Left ventricle myocardium superior (tissue), 1 donor: Measurements from ENCODE around the gene SLC28A2. TPM values are rescaled to one million over a fixed set of nuclear protein-coding genes. Genes with fewer than 3 reads are reported as not detected.
"Not testable (repeated sequence)": the region's sequence is repeated elsewhere in the genome, so short reads cannot be mapped to it uniquely, and the experiment has no call there.

Experiments used
- ATAC-seq: fragments of 200-7000 bp; cut with Tn5 transposase; one replicate; pipeline ENCODE4 v1.9.1; 2020; ENCODE audit warnings: mild to moderate bottlenecking, moderate library complexity
- DNase-seq: peaks from one replicate; pipeline ENCODE4 v3.0.0-alpha.2; 2020
- intact Hi-C: fragments of 100-400 bp; cut with micrococcal nuclease; formaldehyde crosslinking; loops from one replicate; pipeline ENCODE4 v1.11.0; 2022
- long read RNA-seq: library from polyadenylated mRNA; unstranded; transcript quantifications from one replicate; pipeline ENCODE4 v2.0.0, GENCODE V29; 2021
- total RNA-seq: library from RNA; stranded (reverse); fragmentation: NEBNext Ultra II Directional; extraction: Animal tissue kit (Norgen Biotek cat#: 25700); gene quantifications from one replicate; pipeline ENCODE4 v1.2.1, GENCODE V29; 2021
- donor health status: DM: no; HTN: yes; CAD: no; lungs with severe emphysema.

SLC28A2 gene, protein sequence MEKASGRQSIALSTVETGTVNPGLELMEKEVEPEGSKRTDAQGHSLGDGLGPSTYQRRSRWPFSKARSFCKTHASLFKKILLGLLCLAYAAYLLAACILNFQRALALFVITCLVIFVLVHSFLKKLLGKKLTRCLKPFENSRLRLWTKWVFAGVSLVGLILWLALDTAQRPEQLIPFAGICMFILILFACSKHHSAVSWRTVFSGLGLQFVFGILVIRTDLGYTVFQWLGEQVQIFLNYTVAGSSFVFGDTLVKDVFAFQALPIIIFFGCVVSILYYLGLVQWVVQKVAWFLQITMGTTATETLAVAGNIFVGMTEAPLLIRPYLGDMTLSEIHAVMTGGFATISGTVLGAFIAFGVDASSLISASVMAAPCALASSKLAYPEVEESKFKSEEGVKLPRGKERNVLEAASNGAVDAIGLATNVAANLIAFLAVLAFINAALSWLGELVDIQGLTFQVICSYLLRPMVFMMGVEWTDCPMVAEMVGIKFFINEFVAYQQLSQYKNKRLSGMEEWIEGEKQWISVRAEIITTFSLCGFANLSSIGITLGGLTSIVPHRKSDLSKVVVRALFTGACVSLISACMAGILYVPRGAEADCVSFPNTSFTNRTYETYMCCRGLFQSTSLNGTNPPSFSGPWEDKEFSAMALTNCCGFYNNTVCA
- not detected for total RNA-seq
- long read RNA-seq, result 0 reads

DNA sequence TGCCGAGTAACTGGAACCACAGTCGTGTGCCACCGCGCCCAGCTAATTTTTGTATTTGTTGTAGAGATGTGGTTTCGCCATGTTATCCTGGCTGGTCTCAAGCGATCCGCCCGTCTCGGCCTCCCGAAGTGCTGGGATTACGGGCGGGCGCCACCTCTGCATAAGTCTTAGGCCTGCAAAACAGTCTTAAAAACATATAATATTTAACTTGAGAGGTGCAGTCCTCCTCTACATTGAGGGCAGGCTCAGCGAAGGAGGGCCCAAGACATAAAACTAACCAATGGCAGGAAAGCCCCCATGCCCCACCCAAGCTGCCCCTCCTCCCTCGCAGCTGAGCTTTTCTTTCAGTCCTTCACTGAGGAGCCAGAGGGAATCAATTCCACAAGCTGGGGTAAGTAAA is at the start of gene SLC28A2:
Gene SLC28A2, plus strand, starts transcription at position 347 of the 400 bp plus-strand sequence. CDS start 982 bp downstream, outside the sequence.
- intact Hi-C loops, result no loop called here
- no peak for ATAC-seq

DNA sequence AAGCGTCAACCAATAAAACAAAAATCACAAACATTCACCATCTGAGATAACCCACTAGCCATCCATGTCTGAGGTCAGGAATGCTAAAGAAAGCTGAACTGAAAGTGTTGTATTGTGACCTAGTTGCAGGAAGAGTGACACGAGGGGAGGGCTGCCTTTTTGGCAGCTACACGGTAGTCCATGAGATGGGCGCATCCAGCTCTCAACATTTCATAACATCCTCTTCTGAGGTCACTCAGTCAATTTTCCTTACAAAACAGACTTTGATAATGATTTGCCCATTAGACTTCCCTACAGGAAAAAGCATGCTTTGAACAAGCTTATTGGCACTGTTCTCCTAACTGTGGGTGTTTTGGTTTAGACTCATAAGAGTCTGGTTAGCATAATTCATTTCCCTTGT is 48.9 kb upstream of the SLC28A2 start:
- intact Hi-C loops, result loop anchor here (5.0 kb wide), 1 partner anchor 199 kb away; a partner anchor contains a TSS
- DNase-seq (peak; percentile 44), ATAC-seq (no peak)

More for the DNA sequence above, at the start of gene SLC28A2:
- no peak for DNase-seq

DNA sequence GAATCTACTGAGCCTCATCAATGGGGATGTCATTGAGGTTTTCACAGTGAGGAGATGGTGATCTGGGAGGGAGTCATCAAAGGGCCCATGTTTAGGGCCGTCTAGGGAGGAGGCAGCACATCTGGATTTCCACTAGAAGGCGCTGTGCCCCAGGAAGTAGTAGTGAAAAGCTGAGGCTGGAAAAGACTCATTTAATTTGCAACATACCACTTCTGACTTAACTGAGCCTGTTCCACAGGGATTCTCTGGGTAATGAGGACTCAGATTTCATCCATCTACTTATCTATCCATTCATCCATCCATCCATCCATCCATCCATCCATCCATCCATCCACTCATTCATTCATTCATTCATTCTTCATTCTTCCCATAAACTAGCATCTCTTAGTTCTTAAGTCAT is 46.8 kb upstream of the SLC28A2 start:
- no peak for ATAC-seq
- intact Hi-C loops, result no loop called here
- no peak for DNase-seq

DNA sequence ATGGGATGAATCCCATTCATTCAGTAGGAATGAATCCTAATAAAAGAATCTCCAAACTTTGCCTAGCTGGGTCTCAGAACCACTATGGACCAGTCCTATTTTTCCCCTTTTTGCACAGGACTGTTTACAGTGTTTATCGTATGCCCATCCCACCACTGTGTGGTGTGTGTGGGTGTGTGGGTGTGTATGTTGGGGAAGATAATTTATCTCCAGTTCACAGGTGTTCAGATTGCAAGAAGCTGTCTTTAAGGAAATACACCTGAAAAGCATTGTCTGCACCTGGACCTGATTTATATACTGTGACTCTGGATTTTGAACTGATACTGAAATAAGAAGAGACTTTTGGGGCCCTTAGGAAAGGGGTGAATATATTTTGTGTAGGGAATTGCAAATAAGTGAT is 39.5 kb upstream of the SLC28A2 start:
- intact Hi-C loops, result no loop called here
- ATAC-seq, result no peak
- no peak for DNase-seq

DNA sequence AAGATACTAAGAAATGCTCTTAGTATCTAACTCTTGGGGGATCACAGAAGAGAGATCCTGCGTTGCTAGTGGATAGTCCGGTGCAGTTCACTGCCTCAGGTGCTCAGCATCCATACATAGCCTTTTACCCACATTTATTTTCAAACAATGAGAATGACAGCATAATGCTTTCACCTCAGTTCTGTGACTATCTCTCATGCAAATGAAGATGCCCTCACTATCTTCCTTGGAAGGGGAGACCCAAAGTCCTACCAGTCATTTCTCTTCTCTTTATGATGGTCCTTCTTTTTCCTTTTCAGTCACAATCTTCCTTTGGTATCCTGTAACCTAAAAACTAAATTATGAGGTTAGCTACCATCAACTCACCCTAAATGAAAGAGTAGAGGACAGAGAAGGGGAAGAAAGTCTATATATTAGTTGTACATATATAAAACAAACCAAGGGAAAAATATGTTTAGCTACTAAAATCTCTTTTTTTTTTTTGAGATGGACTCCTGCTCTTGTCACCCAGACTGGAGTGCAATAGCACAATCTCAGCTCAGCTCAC is 30.9 kb upstream of the SLC28A2 start:
- intact Hi-C loops, result no loop called here
- DNase-seq, result no peak
- ATAC-seq, result no peak

DNA sequence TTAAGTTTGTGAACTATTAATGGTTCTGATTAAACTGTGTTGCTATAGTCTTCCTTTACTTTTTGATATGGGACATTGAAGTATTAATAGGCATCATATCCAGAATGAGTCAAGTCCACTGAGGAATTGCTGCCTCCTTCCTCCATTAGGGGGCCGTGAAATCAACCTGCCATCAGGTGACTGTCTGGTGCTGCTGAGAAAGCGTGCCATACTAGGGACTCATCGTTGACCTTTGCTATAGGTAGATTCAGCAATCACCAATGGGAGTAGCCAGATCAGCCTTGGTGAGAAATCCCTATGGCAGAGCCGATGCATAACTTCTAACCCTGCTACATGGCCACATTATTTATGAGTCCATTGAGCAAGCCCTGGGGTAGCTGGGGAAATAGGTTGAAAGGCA is 30.1 kb upstream of the SLC28A2 start:
- DNase-seq, result no peak
- intact Hi-C loops, result no loop called here
- no peak for ATAC-seq

DNA sequence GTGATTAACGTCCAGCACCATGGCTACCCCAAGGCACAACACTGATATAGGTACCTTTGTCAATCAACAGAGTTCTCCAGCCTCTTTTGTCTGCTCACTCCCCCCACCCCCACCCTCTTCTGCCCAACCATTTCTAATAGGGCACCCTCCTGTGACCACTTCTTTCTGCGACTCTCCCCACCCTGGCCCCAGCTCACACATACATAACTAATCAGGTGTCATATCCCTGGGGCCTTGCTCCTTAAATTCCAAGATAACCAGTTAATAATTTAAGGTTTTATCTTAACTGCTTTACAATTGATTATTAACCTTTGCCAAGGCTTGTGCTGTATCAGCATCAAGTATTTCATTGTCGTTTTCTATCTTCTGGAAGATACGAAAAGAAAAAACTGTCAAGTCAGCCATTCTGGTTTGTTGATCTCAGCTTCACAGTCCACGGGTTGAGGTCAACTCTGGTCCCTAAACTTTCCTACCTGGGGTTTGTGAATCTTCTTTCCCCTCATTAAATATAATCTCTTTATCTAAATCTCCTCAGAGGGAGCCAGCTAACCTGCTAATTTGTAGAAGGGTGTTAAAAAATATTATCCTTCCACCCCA is 27.3 kb upstream of the SLC28A2 start:
- DNase-seq (no peak), ATAC-seq (no peak)
- intact Hi-C loops, result no loop called here

DNA sequence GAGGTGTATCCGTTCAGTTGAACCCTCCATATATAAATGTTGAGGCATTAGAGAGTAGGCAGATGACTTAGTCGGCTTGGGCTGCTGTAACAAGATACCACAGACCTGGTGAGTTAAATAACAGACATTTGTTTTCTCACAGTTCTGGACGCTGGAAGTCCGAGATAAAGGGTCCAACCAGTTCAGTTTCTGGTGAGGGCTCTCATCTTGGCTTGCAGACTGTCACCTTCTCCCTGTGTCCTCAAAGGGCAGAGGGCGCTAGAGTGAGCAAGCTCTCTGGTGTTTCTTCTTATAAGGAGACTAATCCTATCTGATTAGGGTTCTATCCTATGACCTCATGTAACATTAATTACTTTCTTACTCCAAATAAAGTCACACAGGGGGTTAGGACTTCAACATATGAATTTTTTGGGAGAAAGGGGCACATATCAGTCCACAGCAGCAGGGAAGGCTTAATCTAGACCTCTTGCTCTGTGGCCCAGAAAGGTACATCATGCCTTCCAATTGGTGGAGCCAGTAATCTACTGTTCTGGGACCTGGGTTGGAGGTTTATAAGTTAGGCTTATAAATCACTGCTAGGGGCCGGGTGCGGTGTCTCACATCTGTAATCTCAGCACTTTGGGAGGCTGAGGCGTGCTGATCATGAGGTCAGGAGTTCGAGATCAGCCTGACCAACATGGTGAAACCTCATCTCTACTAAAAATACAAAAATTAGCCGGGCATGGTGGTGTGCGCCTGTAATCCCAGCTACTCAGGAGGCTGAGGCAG is 26.3 kb upstream of the SLC28A2 start:
- DNase-seq, result no peak
- intact Hi-C loops, result no loop called here
- no peak for ATAC-seq

DNA sequence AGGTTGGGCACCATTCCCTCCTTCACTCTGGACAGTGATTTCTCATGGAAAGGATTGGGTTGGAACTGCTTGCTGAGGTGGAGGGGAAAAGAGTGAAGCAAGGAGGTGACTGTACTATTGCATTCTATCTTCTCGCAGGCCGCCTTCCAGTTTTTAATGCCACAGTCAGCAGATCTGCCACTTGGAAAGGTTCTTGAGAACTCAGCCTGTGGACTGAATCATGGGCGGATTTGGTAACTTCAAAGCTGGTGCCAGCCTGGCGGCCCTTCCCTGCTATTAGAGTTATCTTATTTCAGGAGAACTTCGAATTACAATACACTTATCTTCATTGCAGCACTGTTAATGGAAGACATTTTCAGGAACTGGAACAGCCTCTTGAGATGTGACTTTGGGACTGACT is 23.1 kb upstream of the SLC28A2 start:
- DNase-seq, result no peak
- intact Hi-C loops, result no loop called here
- ATAC-seq, result no peak

DNA sequence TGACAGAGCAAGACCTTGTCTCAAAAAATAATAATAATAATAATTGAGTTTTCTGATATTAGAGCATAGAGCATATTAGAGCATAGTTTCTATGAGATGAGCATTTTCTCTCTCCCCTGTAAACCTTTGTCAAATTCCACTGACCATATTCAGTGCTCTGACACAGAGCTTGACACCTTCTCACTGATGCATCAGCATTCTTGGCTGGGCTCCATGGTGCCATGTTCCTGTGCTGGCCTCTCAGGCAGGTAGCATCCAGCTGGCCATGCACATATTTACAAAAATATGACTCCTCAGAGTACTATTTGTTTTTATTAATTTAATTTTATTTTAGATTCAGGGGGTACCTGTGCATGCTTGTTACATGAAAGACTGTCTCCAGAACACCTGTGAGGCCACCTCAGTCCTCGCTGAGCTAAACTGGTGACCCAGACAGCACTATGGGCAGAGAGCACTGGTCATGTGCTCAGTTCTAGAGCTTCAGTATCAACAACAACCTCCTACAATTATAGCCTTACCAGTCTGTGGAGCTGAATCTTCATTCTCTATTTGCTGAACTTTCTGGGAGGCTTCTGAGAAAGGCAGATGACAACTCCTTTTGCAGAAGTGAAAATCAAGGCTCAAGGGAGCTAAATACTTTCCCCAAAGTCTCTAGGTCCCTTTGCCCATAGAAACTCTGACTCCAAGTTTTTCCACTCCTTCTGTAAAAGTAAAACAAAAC is 21.6 kb upstream of the SLC28A2 start:
- ATAC-seq (peak; percentile 40), DNase-seq (peak; percentile 33)
- intact Hi-C loops, result no loop called here

DNA sequence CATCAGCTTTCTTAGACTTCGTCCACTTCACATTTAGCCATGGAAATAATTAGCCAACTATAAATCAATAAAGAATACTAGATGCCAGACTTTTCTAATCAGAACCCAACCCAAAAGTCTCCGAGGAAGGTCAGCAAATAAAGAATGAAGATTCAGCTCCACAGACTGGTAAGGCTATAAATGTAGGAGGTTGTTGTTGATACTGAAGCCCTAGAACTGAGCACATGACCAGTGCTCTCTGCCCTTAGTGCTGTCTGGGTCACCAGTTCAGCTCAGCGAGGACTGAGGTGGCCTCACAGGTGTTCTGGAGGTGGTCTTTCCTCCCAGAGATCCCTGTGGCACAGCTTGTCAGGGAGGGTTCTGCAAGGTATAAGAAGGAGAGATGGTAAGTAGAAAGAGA is 20.9 kb upstream of the SLC28A2 start:
- no peak for DNase-seq
- no peak for ATAC-seq
- intact Hi-C loops, result no loop called here

DNA sequence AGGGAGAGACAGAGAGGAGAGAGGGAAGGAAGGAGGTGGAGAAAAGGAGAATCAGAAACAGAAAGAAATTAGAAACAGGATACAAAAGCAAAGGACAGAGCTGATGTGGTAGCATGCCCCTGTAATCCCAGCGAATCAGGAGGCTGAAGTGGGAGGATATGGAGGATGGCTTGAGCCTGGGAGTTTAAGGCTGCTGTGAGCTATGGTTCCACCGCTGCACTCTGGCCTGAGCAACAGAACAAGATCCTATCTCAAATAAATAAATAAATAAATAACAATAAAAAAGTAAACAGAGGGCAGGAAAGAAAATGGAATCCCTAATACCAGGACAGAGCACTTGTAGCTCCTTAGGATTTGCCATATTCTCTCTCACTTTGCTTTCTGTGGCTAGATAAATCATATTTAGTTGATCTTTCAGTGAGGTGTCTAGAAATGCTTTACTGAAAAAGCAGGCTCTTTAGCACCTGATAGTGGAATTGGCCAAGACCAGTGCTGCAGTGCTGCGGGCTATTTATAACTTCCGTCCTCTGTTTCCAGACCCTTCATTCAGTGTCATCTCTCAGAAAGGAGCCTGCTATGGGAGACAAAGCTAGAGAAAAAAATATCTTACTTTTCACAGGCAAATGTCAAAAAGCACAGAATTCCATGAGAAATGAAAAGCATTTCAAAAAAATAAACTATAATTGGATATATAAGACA is 20.0 kb upstream of the SLC28A2 start:
- ATAC-seq (peak; percentile 89), DNase-seq (no peak)
- intact Hi-C loops, result no loop called here

DNA sequence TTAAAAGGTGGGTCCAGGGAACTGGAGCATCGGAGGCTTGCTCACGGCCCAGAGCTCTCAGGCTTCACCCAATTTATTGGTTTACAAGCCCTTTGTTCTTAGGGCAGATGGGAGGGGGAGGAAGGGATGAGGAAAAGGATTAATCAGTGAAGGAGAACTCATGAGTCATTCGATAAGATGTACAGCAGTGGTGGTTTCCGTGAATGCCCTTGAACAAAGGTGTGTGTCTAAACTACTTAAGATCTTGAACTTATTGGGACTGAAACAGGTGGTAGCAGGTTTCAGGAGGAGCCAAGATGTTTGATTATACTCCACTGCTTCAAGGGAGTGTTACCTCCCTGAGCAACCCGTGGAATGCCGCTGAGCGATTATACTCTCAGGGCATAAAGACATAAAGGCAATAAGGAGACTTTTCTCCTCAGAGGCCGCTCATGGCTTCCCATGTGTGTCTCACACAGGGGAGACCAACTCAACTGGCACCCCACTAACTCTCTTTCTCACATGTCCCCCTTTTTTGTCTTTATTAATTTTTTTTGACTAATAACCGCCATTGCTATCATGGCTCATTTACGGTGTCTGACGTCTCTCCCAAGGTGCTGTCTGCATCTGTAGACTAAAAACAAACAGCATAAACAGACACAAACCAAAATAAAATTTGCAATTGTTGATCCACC is 17.3 kb upstream of the SLC28A2 start:
- DNase-seq (no peak), ATAC-seq (no peak)
- intact Hi-C loops, result no loop called here

DNA sequence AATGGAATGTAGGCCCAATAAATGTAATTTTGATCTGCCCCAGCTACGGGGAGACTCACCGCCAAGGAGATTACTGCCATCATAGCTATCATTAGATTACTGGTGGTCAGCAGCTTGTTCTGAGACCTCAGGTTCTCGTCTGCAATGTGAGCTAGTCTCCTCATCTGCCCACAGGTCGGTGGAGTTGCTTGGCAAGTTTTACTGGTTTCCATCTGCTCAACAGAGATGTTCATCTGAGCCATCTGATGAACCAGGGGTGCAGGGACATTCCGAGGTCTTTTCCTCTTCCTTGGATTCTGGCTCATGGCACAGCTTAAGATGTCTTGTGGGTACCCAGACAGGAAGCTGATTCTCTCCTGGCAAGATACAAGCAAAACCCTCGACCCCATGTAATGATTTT is 15.2 kb upstream of the SLC28A2 start:
- DNase-seq, ATAC-seq, intact Hi-C loops: not testable (repeated sequence)

DNA sequence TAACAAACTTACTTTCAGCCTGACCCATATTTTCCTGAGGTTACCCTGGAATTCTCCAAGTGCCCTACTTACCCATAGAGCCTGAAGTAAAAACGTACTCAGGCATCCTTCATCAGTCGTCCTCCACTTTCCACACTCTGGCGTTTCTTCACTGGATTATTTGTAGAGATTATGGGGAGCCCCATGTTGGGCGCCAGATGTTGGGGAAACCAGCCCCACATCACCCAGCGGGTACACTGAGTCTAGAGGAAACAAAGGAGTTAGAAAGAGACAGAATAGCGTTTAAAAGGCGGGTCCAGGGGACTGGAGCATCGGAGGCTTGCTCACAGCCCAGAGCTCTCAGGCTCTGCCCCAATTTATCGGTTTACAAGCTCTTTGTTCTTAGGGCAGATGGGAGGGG is 9.7 kb upstream of the SLC28A2 start:
- no peak for DNase-seq
- intact Hi-C loops, result no loop called here
- ATAC-seq, result no peak

DNA sequence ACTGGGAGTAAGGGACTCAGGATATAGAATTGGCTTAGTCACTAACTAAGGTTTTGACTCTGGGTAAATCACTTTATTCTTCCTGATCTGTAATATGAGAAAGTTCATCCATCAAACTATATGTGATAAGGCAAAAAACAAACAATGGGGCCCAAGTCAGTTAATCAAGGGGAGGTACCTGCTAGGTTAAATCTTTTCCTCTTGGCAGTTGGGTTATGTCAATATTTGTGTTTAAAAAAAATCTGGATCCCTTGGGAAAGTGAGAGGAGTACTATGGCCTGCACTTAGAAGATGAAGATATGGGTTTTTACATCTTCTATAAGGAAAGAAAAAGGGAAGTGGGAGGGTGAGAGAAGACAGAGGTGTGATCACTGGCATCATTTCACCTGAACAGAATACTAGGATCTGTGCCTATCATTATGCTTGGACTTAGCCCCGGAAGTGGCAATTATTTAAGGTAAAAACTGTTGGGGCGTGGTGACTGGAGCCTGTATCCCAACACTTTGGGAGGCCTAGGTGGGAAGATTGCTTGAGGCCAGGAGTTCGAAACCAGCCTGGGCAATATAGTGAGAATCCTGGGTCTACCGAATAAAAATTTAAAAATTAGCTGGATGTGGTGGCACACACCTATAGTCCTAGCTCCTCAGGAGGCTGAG is 2.8 kb upstream of the SLC28A2 start:
- intact Hi-C loops, result no loop called here
- DNase-seq (no peak), ATAC-seq (no peak)

DNA sequence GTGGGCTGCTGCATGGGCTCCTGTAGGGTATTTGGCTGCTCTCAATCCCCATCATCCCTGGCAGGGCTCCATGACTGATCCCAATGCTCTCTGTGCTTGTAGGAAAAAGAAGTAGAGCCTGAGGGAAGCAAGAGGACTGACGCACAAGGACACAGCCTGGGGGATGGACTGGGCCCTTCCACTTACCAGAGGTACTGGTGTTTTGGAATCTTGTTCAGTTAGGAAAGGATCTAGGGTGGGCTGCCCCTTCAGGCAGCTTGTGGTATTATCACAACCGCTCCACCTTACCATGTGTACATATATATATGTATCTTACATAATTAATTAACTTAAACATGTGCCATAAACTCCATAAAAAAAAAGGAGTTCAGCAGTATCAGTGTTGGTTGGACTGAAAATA is 1.3 kb downstream of the SLC28A2 start:
- intact Hi-C loops, result no loop called here
- no peak for DNase-seq

More for the DNA sequence above, 1.3 kb downstream of the SLC28A2 start:
- no peak for ATAC-seq
